Activated CD4-positive, alpha-beta T cell treated with anti-CD3 and anti-CD28 coated beads for 1 hour (primary cell): Measurements from ENCODE around the gene RPS25.
"Not testable (repeated sequence)": the region's sequence is repeated elsewhere in the genome, so short reads cannot be mapped to it uniquely, and the experiment has no call there.

Source experiments
- DNase-seq: peaks from one replicate; pipeline ENCODE4 v3.0.0-alpha.2; 2020

The RPS25 gene

DNA sequence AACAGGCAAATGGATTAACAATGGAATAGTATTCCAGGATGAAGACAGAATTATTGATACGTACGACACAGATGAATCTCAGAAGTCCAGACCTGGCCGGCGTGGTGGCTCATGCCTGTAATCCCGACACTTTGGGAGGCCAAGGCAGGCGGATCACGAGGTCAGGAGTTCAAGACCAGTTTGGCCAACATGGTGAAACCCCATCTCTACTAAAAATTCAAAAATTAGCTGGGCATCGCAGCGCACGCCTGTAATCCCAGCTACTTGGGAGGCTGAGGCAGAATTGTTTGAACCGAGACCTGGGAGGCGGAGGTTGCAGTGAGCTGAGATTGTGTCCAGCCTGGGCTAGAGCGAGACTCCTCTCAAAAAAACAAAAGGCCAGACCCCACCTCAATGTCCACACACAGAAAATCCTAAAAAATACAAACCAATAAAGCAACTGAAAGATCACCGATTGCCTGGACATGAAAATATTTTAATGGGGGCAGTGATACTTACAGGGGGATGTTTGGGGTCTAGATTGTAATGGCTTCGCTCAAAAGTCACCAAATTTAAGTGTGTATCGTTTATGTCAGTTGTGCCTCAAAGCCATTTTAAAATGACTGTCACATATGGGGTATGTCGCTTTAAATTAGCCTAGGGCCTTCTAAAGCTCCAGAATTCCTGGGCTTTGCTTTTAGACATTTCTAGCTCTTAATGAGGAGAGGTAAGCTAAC lies 3.8 kb downstream of the RPS25 start:
- DNase-seq: no peak

- DNase-seq: no peak
Observed at GRCh38 chr11:119012629-119013170, 5.4 kb downstream of the RPS25 start.

DNA sequence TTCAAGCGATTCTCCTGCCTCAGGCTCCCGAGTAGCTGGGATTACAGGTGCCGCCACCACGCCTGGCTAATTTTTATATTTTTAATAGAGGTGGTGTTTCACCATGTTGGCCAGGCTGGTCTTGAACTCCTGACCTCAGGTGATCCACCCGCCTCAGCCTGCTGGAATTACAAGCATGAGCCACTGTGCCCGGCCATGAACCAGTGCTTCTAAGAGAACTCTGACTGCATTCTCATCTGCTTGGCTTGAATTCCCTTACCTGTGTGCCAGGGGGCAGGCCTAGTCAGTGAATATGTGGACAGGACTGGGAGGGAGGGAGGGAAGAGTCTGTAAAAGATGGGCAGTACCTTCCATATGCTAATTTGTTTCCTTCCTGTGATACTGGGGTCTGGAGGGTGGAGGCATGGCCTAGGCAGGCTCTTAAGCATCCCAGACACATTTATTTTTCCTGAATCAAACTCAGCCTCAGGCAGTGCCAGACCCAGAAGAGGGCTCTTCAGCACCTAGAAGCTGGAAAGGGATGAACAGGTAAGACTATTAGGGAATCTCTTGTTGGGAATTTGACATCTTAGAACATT lies 6.6 kb downstream of the RPS25 start:
- no peak for DNase-seq

GRCh38 chr11:119006656-119007055 lies 11.5 kb downstream of the RPS25 start:
- no peak for DNase-seq

- no peak for DNase-seq
Observed at GRCh38 chr11:119000906-119001305, 17.2 kb downstream of the RPS25 start.

GRCh38 chr11:118998822-118999221 lies 19.3 kb downstream of the RPS25 start:
- DNase-seq: no peak

- DNase-seq: no peak
Observed at GRCh38 chr11:118998388-118998717, 19.8 kb downstream of the RPS25 start.

- peak; percentile 92 for DNase-seq
Observed at GRCh38 chr11:118997627-118998387, 20.3 kb downstream of the RPS25 start, which contains the start of gene CENATAC. CENATAC (plus strand) TSS chr11:118998138; CDS start chr11:118998198, 60 bp downstream.

DNA sequence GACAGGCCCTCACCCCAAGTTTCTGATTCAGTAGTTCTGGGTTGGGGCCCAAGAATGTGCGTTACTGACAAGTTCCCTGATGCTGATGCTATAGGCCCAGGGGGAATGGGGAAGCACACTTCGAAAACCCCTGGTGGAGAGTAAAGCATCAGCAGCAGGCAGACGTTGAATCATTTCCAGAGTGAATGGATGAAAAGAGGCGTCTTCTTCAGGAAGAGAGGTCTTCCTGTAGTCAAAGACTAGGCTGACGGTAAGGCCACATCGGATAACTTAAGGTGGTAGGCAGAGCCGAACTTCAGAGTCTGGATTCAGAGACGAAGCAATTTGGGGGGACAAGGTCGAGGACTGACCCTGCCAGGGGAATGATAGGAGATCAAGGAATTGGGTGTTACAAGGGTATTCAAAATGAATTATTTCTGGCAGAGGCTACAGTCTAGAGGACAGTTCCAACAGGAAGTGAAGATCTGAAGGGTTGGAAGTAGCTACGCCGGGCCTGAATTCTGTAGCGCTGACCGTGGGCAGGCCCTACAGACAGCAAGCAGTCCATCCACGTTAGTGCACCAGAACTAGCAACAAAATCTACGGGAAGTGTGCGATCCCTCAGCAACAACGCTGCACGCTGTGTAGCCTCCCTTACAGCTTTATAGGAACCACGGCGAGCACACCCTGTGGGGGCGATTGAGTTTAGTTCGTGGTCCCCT lies 21.1 kb downstream of the RPS25 start:
- DNase-seq: no peak

GRCh38 chr11:118991486-118992038 lies 26.6 kb downstream of the RPS25 start:
- DNase-seq: not testable (repeated sequence)

- no peak for DNase-seq
Observed at GRCh38 chr11:118988280-118988679, 29.9 kb downstream of the RPS25 start.

DNA sequence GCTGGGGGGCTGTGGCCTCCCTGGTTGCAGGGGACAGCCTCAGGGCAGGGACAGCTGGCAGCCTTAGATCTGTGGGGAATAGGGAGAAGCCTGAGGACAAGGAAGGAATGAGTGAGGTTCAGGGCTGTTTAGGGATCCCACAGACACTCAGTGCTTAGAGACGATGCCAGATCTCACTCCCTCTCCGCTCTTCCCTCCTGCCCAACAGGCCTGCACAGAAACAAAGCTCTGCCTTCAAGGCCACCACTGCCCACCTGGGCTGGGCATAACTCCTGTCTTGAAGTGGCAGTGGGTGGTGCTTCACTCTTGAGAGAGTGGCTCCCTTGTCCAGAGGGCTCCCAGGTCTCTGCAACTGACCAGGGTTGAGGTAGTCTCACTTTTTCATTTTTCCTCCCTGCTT lies 33.3 kb downstream of the RPS25 start:
- no peak for DNase-seq

GRCh38 chr11:118984337-118984736 lies 33.8 kb downstream of the RPS25 start:
- DNase-seq: not testable (repeated sequence)

DNA sequence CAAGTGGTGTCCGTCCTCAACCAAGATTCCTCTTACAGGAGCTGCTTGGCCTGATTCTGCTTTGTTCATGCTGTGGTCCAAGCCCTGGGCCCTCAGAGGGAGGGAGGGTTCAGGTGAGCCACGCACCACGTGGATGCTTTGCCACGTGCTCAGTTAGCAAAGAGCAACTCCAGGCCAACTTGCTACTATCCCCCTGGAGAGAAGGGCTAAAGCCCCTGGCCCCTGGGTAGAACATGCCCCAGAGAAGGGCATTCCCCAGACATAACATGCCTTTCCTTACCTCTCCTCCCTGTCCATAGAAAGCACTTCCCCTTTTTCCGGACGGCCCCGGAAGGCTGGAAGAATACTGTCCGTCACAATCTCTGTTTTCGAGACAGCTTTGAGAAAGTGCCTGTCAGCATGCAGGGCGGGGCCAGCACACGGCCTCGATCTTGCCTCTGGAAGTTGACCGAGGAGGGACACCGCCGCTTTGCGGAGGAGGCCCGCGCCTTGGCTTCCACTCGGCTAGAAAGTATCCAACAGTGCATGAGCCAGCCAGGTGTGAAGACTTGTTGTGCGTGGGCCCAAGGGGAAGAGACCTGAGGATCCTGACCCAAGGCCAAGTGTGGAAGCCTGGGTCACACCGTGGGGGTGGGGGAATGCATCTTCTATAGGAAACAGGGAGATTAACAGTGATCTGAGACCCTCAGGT lies 37.8 kb downstream of the RPS25 start:
- no peak for DNase-seq

GRCh38 chr11:118979434-118979833 lies 38.7 kb downstream of the RPS25 start:
- no peak for DNase-seq

DNA sequence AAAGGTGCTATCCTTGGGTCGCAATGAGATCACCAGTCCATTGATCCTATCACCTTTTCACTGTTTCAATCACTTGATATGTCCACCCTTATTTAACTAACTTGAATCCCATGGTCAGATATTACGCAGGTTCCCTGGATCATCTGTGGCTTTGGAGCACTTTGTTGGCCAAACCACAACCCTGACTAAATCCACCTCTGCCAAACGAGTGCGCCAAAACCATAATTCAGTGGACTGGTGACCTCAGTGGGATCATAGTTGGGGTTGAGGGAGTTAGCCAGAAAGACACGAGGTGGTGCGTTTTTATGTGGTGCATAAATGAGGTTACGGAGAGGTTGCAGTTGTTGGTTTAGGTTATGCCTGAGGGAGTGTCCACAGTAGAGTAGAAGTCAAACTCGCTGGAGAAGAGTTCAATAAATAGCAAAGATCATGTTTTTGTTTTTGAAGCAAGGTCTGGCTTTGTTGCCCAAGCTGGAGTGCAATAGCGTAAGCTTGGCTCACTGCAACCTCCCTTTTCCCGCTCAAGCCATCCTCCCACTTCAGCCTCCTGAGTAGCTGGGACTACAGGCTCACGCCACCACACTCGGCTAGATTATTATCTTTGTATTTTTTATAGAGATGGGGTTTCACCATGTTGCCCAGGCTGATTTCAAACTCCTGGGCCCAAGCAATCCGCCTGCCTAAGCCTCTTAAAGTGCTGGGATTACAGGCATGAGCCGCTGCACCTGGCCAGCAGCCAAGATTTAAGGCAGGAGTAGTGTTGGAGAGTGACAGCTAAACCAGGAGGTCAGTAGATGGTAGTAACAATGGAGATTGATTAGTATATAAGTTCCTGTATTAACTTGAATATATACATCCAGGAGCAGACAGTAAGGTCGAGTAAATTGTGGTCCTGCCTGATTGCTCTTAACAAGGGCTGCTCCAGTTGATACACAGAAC lies 42.1 kb downstream of the RPS25 start:
- DNase-seq: no peak

- DNase-seq: no peak
Observed at GRCh38 chr11:118973985-118974384, 44.2 kb downstream of the RPS25 start.

- DNase-seq: no peak
Observed at GRCh38 chr11:118971646-118972045, 46.5 kb downstream of the RPS25 start, which contains the start of gene FOXR1. FOXR1 (plus strand) TSS chr11:118971761; CDS start chr11:118971932, 171 bp downstream.

DNA sequence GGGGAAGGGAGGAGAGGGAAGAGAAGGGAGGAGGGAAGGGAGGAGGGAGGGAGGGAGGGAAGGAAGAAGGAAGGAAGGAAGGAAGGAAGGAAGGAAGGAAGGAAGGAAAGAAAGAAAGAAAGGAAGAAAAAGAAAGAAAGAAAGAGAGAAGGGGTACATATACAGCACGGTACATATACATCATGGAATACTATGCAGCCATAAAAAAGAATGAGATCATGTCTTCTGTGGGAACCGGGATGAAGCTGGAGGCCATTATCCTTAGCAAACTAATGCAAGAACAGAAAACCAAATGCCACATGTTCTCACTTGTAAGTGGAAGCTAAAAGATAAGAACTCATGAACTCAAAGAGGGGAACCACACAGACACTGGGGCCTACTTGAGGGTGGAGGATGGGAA lies 48.6 kb downstream of the RPS25 start:
- not testable (repeated sequence) for DNase-seq
